Thyroid gland (tissue), 4 donors: ENCODE results near the gene CFL1.

ENCODE experiments used
- CTCF ChIP-seq, 6 experiments: fragments of 200-600 bp in 3 of 6; fragments of 450-650 bp in 3 of 6; sonication (generic) in 3 of 6; IDR thresholded peaks; one replicate each; pipeline ENCODE4 v1.5.1; 2016 to 2019; ENCODE audit warnings: antibody characterized with exemption in 6 of 6, mild to moderate bottlenecking in 2 of 6, inconsistent platforms in 1 of 6, moderate library complexity in 1 of 6
- POLR2A ChIP-seq, 2 donors: fragments of 450-650 bp; IDR thresholded peaks; one replicate each; pipeline ENCODE4 v1.6.1; 2017; ENCODE audit warnings: antibody characterized with exemption in 2 of 2, mild to moderate bottlenecking in 2 of 2, moderate library complexity in 1 of 2

- no peak for TF ChIP-seq CTCF (IDR thresholded peaks at IDR 0.05)
- TF ChIP-seq POLR2A (IDR thresholded peaks at IDR 0.05), result no peak
These were observed 9.5 kb upstream of the CFL1 start for GRCh38 chr11:65867284-65868071.
